ENCODE data around the gene PLCL1.

PLCL1 gene

DNA sequence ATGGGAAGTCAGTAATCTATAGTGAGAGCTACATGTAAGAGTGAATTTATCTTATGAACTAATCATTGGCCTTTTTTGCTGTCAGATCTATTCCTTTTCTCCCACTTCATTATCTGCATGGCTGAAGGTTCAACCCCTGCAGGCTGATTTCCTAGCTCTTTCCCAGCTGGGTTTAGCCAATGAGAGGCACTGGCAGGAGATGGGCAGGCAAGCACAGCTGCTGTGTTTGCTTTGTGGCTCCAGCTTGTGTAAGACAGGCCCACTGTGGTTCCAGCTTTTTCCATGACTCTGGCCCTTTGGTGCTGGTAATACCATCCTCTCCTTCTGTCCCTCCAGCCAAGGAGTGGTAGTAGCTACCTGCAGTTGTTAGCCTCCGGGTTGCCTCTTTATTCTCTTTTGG, 248.8 kb downstream of the PLCL1 start:
- DNase-seq (ENCODE audit: low read depth in 4 of 4, low spot score in 1 of 4): no peak

DNA sequence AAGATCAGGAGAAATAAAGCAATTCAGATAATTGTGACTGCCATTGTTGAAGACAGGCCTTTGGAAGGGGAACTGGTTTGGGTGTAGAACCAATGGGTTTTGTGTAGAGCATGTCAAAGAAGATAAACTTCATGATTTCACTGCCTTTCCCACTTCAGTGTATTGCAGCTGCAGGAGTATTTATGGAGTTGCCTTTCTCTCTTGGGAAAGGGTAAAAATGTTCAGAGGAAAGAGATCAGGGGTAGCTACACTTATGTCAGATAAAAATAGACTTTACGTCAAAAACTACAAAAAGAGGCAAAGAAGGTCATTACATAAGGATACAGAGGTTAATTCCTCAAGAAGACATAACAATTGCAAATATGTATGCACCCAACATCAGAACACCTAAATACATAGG, 249.4 kb downstream of the PLCL1 start:
- no peak for DNase-seq (ENCODE audit: low read depth in 4 of 4, low spot score in 1 of 4)

DNA sequence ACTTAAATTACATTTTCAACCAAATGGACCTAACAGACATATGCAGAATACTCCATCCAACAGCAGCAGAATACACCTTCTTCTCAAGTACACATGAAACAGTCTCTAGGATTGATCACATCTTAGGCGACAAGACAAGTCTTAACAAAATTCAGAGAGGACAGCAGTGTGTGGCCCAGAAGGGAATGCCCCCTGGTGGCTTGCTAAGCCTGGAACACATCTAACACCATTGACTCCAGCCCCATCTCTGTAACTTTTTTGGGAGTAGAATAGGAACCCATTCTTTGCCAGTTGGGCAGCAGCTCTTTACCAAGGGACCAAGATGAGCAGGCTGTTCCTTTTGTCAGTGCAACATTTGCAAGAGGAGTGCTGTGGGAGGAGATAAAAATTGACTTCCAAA, 249.9 kb downstream of the PLCL1 start:
- DNase-seq (ENCODE audit: low read depth in 4 of 4, low spot score in 1 of 4): peak; percentile 7 to 34 (median 18)

DNA sequence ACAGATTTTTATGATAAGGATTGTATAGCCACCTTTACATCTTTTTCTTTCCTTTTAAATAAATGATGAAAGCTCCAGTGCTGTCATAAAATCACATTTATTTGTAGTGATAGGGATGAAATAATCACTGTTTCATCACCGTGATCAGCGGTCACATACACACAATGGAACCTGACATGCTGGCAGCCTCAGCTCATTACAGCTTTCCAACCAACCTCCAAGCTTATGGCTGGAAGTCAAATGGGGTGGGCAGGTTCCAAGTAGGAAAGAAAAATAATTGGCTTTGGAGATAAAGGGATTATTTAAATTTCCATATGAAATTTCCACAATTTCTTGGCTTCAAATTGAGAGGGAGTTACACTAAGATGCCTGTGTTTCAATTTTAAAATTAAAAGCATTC, 251.3 kb downstream of the PLCL1 start:
- DNase-seq (ENCODE audit: low read depth in 4 of 4, low spot score in 1 of 4): no peak

DNA sequence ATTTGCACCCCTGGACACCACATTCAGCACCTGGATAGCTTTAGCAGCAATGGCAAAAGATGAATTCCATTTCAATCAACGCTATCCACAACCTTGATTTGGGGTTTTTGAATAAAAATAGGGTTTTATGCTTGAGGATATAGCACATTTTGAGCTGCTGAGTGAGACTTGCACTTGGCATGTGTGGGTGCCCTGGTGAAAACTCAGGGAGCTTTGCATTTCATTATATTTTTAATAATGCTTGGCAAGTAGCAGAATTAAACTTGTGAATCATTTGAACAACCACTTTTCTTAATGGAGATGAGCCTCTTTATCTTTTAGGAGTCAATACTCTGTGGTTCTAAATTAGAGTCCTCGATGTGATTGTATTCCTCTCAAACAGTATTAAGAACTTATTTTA, 252.4 kb downstream of the PLCL1 start:
- no peak for DNase-seq (ENCODE audit: low read depth in 4 of 4, low spot score in 1 of 4)

DNA sequence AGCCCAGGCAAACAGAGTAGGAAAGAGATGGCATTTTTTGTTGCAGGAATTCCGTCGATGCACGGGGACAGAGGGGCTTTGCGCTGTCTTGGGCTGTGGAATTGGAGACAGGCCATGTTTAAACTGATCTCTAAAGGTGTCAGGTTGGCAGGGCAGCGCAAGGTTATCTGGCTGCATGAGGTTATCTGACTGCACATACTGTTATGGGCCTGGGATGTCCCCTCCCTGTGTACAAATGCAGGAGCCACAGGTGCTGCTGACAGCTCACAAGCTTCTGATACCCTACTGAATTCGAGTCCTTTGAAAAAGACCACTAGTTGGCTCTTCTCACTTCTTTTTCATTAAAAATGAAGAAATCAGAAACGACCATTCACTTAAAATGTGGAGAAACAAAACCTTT, 255.4 kb downstream of the PLCL1 start:
- no peak for DNase-seq (ENCODE audit: low read depth in 4 of 4, low spot score in 1 of 4)

DNA sequence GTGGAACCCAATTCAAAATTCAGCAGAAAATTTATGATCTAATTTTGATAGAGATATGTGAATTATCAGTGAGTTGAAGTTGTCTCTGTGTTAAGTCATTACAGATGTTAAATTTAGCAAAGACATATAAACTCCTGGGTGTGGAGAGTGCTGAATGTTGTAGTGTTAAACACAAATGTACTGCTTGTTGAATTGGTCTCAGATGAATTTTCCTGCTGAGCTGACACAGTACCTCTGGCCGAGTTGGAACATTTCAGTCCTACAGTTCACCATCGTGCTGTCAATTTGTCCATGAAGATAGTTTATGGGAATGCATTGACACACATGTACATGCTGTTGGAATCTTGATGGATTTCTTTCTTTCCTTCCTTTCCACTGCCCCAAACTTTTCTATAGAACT, 255.9 kb downstream of the PLCL1 start:
- no peak for DNase-seq (ENCODE audit: low read depth in 4 of 4, low spot score in 1 of 4)

DNA sequence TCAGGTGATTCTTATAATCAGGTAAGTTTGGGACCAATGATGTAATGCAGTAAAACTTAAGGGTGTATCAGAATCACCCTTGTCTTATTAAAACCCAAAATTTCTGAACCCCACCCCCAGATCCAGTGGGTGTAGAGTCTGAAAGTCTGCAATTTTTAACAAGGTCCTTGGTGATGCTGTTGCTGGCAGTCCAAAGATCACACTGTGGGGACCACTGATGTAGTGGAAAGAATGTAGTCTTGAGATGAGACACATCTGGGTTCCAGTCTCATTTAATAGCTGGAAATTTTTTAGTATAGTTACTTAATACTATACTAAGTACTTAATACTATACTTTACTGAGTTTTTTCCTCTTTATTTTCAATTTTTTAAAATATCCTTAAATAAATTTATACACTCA, 258.4 kb downstream of the PLCL1 start:
- DNase-seq (ENCODE audit: low read depth in 4 of 4, low spot score in 1 of 4): no peak

DNA sequence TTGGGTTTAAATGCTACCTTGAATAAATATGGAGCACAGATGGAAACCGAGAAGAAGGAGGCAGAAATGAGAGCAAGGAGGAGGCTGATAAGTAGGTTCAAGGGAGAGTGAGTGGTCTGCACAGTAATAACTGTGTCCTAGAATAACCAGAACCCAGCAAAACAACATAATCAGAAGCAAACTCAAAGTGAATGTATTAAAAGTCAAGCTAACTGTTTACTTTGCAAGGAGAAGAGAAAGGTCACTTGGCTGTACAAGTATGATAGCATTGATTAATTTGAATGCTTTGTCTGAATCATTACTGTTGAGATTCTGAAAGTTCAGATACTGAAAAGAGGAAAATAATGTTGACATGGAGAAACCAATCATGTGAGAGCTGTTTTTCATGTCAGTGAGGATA, 258.8 kb downstream of the PLCL1 start:
- no peak for DNase-seq (ENCODE audit: low read depth in 4 of 4, low spot score in 1 of 4)

DNA sequence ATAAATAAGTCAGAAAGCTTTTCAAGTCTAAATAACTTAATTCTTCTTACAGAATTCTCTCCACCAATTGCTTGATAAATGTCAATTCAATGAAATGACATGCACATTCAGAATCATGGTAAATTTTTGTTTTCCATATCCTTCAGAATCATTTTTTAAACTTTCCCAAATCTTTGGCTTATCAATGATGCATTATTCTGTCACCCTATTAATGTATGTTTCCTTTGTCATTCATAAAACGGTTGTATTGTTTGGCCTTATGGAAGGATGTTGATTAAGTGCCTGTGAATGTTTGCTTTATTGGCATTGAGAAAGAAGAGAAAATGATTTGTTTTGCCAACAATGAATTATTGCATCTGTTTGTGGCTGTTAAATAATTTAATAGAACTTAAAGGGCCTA, 260.9 kb downstream of the PLCL1 start:
- DNase-seq (ENCODE audit: low read depth in 4 of 4, low spot score in 1 of 4): no peak

DNA sequence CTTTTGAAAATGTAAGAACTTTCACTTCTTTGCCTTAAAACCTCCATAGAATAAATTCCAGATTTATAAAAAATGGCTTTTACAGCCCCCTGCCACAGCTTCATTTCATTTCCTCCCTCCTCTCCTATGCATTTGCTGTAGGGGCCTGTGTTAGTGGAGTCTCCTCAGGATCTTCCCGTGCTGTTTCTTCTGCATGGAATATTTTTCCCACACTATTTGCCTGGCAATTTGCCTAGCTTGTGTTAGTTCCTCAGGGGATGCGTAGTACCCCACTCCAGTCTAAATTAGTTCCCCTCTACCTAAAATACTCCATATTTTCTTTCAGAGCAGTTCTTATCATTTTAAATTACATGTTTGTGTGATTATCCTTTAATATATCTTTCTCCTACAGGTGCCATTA, 262.2 kb downstream of the PLCL1 start:
- no peak for DNase-seq (ENCODE audit: low read depth in 4 of 4, low spot score in 1 of 4)

DNA sequence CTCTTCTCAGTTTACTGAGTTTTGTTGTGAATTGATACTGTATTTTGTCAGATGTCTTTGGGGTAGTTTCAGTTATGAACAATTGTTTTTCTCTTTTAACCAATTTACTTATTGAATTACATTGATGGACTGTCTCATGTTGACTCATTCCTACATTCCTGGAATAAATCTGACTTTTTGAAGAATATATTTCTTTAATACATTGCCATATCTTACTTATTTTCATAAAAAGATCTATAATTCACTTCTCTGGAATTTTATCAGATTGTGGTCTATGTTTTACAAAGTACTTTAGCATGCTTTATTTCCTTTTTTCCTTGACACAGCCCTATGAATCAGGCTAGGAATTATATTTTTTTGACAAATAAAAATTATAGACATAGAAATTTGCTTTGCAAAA, 268.3 kb downstream of the PLCL1 start:
- no peak for DNase-seq (ENCODE audit: low read depth in 4 of 4, low spot score in 1 of 4)

DNA sequence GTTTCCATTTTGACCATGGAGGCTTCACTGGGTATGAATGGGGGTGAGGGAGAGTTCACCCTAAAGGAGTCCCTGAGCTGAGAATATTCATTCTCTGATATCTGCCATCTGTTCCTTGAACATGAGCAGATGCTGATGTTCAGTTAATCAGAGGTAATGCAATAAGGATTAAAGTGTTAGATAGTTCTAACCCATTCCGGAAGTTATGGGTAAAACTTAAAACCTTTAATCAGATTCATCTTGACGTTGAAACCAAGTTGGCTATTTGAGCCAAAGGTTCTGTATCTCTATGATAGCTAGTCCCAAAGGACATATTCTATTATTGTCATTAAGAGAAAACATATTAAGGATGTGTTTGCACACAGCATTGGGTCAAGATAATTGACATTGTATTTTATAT, 268.9 kb downstream of the PLCL1 start:
- no peak for DNase-seq (ENCODE audit: low read depth in 4 of 4, low spot score in 1 of 4)

DNA sequence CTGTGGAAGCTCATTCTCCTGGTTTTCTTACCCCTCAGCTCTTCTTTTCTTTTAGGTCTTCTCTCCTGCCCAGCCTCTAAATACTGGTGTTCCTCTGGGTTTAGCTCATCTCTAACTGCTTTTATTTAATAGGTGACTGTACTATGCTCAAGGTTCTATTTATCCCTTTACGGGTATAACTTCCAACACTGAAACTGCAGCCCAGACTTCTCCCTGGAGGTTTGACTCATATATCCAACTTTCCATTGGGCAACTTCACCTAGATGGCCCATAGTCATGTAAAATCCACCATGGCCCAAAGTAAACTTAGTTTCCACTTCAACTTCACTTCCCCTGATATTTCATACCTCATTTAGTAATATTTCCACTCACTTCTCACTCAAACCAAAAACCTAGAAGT, 273.1 kb downstream of the PLCL1 start:
- DNase-seq (ENCODE audit: low read depth in 4 of 4, low spot score in 1 of 4): no peak

DNA sequence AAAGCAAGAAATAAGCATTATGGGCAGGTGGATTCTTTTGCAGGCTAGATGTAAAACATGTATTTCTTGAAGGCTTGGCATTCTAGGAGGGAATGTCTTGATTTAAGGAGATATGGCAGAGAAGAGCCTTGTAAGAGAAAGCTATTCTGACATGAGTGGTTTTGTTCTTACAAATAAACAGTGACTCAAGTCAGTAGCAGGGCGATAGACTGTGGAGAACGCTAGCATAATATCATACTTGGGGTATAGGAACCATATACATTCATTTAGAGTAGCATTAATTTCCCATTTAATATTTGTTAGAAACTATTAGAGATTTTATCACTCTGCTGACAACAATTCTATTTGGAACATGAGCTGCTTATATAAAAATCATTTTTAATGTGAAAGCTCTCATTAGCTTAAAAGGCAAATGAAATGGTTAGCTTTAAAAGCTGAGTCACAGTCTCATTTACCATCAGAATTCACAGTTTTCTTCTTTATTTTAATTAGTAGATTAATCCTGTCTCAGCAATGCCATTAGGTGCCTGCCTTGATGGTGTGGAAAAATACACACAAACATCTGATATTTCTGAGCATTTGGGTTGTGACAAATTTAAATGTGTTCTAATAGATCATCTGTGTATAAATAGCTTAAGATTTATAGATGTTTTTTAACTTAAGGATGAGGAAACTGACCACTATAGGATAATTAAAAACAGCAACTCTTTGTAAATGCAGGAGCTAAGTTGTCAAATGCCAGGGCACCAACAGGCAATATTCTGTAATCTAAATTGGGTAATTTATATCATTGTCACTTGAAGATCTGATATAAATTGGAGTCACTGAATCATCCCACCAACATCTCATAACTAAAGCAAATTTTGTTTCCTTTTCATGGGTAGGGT, 276.7 kb downstream of the PLCL1 start:
- no peak for DNase-seq (ENCODE audit: low read depth in 4 of 4, low spot score in 1 of 4)

DNA sequence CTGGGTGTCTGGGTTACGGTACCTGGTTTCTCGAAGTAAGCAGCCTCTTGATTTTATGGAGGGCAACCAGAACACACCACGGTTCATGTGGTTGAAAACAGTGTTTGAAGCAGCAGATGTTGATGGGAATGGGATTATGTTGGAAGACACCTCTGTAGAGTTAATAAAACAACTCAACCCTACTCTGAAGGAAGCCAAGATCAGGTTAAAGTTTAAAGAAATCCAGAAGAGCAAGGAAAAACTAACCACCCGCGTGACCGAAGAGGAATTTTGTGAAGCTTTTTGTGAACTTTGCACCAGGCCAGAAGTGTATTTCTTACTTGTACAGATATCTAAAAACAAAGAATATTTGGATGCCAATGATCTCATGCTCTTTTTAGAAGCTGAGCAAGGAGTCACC, 279.8 kb downstream of the PLCL1 start:
- DNase-seq (ENCODE audit: low read depth in 4 of 4, low spot score in 1 of 4): no peak

DNA sequence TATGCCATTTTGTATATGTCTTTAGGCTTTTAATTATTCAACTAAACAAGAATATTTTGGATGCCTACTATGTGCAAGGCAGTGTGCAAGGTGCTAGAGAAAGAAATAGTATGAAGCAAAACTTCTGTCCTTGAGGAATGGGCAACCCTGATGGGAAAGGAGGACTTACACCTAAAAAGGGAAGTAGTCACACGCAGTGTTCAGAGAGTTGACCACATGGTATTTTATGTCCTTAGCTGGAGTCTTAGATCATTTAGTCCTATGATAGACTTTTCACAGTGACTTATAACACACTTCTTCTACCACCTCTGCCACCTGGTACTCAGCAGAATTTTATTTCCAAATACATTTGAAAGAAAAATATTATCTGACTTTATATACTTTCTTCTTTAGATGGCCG, 291.6 kb downstream of the PLCL1 start:
- no peak for DNase-seq (ENCODE audit: low read depth in 4 of 4, low spot score in 1 of 4)

DNA sequence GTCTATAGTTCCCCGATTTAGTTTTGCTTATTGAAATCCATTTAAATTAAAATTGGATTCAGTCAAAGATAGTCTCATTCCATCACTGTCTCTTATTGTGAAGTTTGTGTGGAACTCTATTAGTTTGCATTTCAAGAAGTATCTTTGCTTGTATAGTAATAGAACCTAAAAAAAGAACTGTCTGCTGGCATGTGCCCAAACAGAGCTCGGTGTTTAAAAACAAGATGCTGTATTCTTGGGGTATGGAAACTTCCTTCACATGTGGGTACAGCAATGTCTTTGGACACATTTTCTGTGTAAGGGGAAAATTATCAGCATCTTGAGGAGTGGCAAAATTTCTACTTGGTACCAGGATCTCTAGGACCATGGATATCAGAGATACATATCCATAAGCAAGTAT, 292.6 kb downstream of the PLCL1 start:
- DNase-seq (ENCODE audit: low read depth in 4 of 4, low spot score in 1 of 4): no peak

DNA sequence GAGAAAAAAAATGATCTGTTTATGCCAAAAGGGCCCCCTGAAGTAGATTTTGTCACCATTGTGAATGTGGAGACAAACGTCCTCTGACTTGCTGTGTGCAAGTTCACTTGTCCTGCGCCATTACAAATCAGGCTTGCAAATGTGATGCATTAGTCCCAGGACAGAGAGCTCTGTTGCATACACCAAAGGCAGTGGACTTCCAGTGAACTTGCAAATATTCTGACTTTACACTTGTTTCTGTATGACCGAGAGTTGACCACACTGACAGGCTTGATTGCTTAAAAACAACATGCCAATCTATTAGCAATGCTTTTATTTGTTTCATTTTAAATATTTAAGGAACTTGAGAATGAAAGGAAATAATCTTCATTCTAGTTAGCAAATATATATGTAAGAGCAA, 293.2 kb downstream of the PLCL1 start:
- no peak for DNase-seq (ENCODE audit: low read depth in 4 of 4, low spot score in 1 of 4)

DNA sequence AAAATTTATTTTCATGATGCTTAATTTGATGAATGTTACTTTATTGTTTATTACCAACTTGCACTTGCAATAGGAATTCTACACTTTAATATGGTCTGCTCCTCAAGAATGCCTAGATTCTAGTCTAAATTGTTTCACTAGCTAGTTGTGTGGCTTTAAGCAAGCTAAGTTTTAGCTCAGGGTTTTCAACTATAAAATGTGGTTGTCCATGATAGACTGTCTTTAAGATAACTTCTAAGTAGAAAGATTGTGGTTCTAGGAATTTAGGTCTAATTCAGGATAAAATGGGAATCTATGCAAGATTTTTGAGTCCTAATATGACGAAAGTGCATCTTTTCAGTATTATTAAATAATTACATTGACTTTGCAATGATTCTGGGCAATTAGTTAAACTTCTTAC, 294.0 kb downstream of the PLCL1 start:
- no peak for DNase-seq (ENCODE audit: low read depth in 4 of 4, low spot score in 1 of 4)

DNA sequence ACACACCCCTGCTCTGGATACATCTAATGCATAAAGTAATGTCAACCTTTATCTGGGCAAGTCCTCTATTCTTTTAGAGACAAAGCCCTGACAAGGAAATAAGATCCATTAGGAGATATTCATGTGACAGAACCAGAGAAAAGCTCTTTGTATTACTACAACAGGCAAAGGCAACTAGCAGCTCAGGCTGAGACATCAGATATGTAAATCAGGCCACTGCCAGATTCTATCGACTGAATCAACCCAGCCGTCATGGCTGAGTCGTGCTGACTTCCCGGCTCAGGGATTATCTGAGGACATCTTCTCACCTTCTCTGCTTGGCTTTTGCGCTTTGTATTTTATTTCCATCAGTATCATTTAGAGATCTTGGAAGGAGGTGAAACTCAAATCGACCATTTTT, 294.5 kb downstream of the PLCL1 start:
- no peak for DNase-seq (ENCODE audit: low read depth in 4 of 4, low spot score in 1 of 4)

DNA sequence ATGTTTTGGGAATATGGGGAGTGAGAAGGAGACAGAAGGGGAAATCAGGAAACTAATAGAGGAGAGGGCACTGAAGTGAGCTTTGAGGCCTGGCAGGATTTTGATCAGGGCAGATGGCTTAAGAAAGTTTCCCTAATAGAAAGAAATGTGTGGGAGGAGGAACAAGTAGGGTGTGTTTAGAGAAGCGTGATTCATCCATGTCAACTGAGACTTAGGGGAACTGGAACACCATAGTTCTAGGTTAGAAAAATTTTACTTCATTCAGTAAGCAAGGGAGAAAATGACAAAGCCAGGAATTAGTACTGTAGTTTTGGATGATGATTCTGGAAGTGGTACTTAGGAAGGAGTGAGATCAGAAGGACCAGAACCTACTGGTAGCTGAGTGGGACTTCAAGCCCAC, 296.0 kb downstream of the PLCL1 start:
- no peak for DNase-seq (ENCODE audit: low read depth in 4 of 4, low spot score in 1 of 4)

DNA sequence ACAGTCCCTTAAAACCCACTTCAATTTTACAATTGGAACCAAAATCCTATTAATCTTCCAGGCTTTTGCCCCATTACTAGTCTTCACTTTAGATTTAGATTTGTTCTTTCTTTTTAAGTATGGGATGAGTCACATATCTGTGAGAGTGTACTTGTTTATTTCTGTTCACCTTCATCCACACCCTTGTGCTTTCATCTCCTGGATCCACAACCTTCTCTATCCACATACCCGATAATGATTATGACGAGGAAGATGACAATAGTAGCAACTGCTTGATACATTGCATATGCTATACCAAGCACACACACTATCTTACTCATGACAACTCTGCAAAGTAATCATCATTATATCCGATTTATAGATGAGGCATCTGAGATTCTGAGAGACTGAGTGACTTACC, 297.3 kb downstream of the PLCL1 start:
- DNase-seq (ENCODE audit: low read depth in 4 of 4, low spot score in 1 of 4): no peak
